Renal cortical epithelial cell (primary cell): Measurements from ENCODE around the gene SLC19A1. TPM values are rescaled to one million over a fixed set of nuclear protein-coding genes. Genes with fewer than 3 reads are reported as not detected.
A peak's percentile ranks its signal among the peaks of the same experiment; 100 is the strongest.

ENCODE experiments used
- DNase-seq: peaks from one replicate; pipeline ENCODE4 v3.0.0-alpha.2; 2011; ENCODE audit warnings: low read depth
- total RNA-seq: library from RNA; depleted of rRNA; stranded (reverse); fragments of >200 nt; gene quantifications from 2 replicates; pipeline ENCODE4 v1.2.3, GENCODE V29; 2014

SLC19A1 gene
- total RNA-seq, 1 donor from 2014 or later = 8.2 TPM

- no peak for DNase-seq
Measured at GRCh38 chr21:45517249-45518065, 24.8 kb downstream of the SLC19A1 start.

DNA sequence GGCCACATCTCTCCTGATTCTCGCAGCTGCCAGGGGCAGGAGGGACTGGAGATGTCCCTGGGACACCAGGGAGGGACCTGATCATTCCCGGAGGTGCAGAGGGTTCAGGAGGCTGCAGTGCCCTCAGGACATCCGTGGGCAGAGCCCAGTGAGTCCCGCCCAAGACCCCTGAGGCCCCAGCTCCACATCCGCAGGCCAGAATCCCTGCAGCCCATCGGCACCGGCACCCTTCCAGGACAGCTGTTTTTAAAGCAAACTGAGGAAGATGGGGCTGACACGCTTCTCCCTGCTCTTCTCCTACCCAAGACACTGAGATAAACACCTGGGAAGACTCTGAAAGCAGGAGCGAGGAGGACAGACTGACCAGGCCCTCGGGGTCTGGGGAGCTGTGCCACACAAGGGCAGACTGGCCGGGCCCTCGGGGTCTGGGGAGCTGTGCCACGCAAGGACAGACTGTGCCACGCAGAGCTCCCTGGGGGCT, 25.5 kb downstream of the SLC19A1 start:
- DNase-seq = no peak

DNA sequence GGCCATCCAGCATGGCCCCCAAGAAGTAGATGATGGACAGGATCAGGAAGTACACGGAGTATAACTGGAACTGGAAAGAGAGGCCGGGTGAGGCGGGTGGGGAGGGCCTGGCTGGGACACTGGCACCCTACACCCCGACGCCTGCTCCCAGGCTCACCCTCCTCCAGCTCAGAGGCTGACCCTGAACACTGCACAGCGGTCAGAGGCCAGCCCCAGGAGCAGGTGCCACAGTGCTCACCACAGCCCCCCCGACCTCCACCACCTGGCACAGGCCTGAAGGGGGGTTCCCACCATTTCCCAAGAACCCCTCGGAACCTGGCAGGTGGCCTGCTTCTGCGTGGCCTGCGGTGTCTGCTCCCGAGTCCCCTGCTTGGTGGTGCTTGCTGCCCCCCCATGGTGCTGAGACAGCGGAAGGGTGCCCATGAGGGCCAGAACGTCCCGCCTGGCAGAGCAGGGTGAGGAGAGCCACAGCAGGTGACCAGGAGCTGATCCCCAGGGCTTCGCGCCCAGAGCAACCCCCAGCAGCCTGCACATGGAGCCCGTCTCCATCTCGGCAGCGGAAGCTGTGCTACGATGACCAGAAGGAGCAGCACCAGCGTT, 26.1 kb downstream of the SLC19A1 start:
- no peak for DNase-seq

GRCh38 chr21:45515241-45516061, 26.8 kb downstream of the SLC19A1 start:
- DNase-seq = no peak

GRCh38 chr21:45514311-45515021, 27.8 kb downstream of the SLC19A1 start:
- DNase-seq = no peak

- no peak for DNase-seq
Measured at GRCh38 chr21:45513741-45514310, 28.4 kb downstream of the SLC19A1 start.

DNA sequence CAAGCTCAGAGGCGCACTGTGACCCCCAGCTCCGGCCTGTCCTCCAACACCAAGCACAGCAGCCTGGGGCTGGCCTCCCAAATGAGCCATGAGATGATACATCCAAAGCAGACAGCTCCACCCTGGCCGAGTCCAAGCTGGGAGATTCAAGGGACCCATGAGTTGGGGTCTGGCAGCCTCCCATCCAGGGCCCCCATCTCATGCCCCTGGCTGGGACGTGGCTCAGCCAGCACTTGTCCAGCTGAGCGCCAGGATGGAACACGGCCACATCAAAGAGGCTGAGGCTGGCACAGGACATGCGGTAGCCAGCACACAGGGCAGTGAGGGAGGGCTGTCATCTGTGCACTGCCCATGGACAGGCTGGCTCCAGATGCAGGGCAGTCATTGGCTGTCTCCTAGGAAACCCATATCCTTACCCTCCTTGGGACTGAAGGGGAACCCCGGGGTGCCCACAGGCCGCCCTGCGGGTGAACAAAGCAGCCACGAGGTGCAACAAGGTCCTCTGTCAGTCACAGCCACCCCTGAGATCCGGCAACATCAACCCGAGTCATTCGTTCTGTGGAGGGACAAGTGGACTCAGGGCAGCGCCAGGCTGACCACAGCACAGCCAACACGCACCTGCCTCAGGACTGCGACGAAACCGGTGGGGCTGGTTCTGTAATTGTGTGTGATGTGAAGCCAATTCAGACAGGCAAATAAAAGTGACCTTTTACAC, 29.1 kb downstream of the SLC19A1 start:
- DNase-seq = peak; percentile 4

DNA sequence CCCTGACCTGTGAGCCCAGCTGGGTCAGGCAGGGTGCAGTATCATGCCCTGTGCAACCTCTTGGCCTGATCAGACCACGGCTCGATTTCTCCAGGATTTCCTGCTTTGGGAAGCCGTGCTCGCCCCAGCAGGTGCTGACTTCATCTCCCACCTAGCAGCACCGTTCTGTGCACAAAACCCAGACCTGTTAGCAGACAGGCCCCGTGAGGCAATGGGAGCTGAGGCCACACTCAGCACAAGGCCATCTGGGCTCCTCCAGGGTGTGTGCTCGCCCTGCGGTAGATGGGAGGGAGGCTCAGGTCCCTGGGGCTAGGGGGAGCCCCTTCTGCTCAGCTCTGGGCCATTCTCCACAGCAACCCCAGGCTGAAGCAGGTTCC, 29.6 kb downstream of the SLC19A1 start:
- DNase-seq = no peak

DNA sequence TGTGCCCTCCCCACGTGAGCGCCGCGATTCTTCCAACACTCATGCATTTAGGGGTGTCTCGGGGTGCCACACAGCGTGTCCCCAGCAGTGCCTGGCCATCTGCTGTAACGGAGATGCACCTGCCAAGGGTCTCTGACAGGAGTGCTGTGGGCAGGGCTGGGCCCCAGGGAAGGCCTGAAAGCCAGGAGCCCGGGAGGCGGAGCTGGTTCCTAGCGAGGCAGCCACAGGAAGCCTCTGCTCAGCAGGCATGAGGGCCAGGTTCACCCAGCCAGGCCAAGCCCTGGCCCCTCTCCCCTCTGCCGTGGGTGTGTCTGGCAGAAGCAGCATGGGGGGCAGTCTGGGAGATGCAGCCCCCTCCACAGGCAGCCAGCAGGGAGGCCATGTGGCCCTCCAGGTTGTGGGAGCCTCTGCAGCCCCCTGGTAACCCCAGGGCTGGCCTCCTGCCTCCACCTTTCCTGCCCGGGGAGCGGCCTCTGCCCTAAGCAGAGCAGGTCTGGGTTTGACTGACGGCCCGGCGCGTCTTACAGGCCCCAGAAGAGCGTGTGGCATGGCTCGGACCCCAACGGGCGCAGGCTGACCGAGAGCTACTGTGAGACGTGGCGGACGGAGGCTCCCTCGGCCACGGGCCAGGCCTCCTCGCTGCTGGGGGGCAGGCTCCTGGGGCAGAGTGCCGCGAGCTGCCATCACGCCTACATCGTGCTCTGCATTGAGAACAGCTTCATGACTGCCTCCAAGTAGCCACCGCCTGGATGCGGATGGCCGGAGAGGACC, 30.4 kb downstream of the SLC19A1 start:
- DNase-seq = no peak

GRCh38 chr21:45511007-45511406, 31.2 kb downstream of the SLC19A1 start:
- no peak for DNase-seq

DNA sequence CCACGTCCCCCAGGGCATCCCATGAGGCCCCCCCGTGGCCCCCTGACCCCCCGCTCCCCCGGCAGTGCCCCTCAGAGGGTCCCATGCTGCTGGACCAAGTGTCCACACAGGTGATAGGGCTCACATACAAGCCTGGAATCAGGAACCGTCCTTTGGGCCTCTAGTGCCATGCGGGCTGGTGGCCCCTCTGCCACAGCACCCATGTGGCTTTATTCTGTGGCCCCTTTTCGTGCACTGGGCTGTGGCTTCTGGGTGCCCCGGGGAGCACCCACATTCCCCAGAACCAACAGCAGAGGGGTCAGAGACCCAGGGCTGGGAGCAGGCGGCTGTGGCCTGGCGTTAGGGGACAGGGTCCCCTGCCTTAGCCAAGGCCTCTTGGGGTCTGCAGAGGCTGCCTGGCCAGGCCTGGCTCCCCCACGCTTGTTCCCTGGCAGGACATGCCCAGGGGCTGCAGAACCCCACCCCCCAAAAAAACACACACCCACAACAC, 31.7 kb downstream of the SLC19A1 start:
- DNase-seq = no peak

- DNase-seq = no peak
Measured at GRCh38 chr21:45509566-45510465, 32.4 kb downstream of the SLC19A1 start.

DNA sequence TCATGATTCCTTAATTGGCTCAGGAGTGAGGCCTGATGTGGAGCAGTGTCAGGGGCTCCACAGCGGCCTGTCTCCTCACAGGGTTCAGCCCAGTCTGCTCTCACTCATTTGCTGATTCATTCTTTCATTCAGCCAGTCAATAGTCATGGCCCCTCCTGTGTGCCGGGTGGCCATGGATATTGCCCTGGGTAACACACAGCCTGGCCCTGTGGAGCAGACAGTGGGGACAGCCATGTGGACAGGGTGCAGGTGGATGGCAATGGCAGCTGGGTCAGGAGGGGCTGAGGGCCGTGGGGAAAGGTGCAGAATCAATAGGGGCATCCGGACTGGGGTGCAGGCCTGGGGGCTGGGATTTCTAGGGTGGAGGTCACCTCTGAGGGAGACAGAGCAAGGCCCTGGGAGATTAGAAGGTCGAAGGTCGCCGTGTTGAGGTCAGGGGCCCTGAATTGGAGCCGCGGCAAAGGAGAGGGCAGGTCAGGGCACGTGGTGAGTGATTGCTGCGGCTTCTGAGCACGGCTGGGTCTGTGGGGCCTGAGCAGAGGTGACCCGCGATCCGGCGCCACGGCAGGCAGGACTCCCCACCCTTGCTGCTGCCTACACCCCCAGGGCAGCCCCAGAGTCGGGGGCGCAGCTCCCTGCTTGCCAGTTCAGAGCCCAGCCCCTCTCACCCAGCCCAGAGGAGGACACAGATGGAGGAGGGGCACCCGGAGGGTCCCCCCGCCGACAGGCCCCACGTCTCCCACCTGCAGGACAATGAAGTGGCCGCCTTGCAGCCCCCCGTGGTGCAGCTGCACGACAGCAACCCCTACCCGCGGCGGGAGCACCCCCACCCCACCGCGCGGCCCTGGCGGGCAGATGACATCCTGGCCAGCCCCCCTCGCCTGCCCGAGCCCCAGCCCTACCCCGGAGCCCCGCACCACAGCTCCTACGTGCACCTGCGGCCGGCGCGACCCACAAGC, 33.4 kb downstream of the SLC19A1 start:
- no peak for DNase-seq

GRCh38 chr21:45507888-45508508, 34.2 kb downstream of the SLC19A1 start:
- DNase-seq = no peak

DNA sequence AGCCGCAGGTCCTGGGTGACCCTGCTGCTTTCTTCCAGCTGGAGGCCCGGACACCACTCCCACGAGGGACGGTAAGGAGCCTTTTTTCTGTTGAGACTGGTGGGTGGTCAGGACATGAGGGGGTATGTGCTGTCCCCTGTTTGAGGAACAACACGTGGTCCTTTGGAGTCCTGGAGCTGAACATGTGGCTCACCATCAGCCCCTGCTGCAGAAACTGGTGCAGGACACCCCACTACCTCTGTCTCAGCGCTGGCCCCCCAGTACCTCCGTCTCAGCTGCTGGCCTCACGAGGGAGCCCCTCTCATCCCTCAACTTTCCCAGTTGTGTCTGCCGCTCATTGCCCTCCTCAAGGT, 34.7 kb downstream of the SLC19A1 start:
- DNase-seq = no peak

DNA sequence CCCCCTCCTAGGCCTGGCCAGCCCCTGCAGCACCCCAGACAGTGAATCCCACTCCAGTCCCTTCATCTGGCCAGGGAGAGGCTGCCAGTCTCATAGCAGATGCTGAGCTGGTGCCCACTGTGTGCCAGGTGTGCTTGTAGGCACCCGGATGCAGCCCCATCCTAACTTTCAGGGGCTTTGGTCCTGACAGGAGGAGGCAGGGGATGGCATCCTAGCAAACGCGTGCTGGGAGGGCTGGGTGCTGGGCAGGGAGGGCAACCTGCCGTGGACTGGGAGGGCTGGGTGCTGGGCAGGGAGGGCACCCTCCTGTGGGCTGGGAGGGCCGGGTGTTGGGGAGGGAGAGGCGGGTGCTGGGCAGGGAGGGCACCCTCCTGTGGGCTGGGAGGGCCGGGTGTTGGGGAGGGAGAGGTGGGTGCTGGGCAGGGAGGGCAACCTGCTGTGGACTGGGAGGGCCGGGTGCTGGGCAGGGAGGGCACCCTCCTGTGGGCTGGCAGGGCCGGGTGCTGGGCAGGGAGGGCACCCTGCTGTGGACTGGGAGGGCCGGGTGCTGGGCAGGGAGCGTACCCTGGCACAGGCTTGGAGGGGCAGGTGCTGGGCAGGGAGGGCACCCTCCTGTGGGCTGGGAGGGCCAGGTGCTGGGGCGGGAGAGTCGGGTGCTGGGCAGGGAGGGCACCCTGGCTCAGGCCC, 35.3 kb downstream of the SLC19A1 start:
- no peak for DNase-seq
